Measurements from ENCODE around the gene GMPS. TPM values are rescaled to one million over a fixed set of nuclear protein-coding genes. Genes with fewer than 3 reads are reported as not detected.

Gene GMPS
- total and polyA plus RNA-seq, 12 donors: 10.2 to 34.5 (median 29.6) TPM

DNA sequence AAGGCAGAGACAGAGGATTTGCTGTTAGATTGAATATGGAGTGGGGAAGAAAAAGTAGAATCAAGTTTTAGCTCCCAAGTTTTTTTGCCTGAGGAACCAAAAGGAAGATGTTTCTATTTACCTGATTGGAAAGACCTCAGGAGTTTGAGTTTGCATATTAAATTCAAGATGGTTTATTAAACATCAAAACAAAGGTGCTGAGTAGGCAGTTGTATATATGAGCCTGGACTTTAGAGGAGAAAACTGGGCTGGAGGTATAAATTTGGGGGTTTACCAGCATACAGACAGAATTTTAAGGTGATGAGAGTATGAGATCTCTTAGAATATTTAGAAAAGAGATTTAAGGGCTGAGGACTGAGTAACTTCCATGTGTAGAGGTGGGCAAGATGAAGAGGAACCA is 38.2 kb downstream of the GMPS start:
- TF ChIP-seq, protein P1, sequence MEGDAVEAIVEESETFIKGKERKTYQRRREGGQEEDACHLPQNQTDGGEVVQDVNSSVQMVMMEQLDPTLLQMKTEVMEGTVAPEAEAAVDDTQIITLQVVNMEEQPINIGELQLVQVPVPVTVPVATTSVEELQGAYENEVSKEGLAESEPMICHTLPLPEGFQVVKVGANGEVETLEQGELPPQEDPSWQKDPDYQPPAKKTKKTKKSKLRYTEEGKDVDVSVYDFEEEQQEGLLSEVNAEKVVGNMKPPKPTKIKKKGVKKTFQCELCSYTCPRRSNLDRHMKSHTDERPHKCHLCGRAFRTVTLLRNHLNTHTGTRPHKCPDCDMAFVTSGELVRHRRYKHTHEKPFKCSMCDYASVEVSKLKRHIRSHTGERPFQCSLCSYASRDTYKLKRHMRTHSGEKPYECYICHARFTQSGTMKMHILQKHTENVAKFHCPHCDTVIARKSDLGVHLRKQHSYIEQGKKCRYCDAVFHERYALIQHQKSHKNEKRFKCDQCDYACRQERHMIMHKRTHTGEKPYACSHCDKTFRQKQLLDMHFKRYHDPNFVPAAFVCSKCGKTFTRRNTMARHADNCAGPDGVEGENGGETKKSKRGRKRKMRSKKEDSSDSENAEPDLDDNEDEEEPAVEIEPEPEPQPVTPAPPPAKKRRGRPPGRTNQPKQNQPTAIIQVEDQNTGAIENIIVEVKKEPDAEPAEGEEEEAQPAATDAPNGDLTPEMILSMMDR (IDR thresholded peaks at IDR 0.05): no peak
- ATAC-seq (no peak), DNase-seq (no peak)
- H3K36me3 ChIP-seq: peaks cover 0 to 100% (median 29%) of the 10 kb centered on the region in 9 donors
- H3K9me3 ChIP-seq: no peaks in the 10 kb centered on the region
- no peaks in the 10 kb centered on the region for H3K27me3 ChIP-seq
- H3K27ac ChIP-seq: peak overlapping the region in 1 of 10 donors; percentile 6
- H3K4me1 ChIP-seq: peaks cover 0 to 17% (median 0%) of the 10 kb centered on the region in 9 donors
- intact Hi-C loops (cut with DNase I): no loop called here
- no peak overlapping the region for H3K4me3 ChIP-seq

DNA sequence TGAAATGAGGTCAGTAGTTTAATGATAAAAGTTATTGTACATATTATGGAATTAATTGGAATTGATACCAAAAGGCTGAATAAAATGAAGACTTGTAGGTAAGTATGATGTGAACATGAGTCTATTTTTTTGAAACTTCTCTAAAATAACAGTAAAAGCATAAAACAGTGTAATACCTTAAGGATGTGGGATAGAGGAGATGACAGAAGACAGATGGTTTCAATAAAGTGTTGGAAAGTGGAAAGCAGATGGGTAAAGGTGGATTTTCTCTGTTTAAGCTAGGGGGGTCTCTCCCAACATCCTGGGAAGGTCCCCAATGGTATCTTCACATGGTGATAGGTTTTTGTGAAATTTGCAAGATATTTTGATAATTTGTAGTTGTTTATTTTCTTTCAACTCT is 41.6 kb downstream of the GMPS start:
- Histone ChIP-seq H3K9me3 (no peaks in the 10 kb centered on the region), H3K27ac (no peak overlapping the region), H3K4me1 (peaks cover 0 to 17% (median 0%) of the 10 kb centered on the region in 9 donors), H3K36me3 (peaks cover 0 to 100% (median 44%) of the 10 kb centered on the region in 9 donors), H3K27me3 (no peaks in the 10 kb centered on the region), H3K4me3 (no peak overlapping the region)
- ATAC-seq (no peak), DNase-seq (no peak)
- intact Hi-C loops (cut with DNase I): no loop called here
- TF ChIP-seq, protein P1 (IDR thresholded peaks at IDR 0.05): no peak

DNA sequence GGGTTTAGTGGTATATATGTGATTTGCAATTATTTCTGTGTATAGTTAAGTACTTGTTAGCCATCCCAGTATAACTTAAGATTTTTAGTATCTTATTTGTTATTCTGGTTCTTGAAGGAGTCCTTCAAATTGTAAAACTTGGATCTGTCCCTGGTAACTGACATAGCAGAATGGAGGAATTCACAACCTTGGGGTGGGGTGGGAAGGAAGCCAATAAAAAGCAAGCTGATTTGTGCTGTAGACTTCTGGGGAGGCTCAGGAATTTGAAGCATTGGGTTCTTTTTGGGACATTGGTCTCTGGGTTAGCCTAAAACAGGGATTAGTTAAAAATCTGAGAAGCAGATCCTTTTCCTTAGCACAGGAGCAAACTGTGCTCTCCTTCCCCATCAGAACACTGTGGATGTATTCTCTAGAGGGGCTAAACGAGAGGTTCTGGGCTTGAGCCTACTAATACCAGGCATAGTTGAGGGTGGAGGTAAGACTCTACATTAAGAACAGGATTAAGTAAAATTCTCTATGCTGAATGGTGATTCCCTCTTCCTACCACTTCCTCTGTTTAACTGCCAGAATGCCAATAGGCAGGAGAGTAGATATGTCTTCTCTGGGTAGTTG is 42.2 kb downstream of the GMPS start:
- Histone ChIP-seq H3K36me3 (peaks cover 0 to 100% (median 48%) of the 10 kb centered on the region in 9 donors), H3K4me3 (no peak overlapping the region), H3K27me3 (no peaks in the 10 kb centered on the region), H3K9me3 (no peaks in the 10 kb centered on the region), H3K27ac (no peak overlapping the region), H3K4me1 (peaks cover 0 to 17% (median 0%) of the 10 kb centered on the region in 9 donors)
- peak in 4 of 8 donors; percentile 53 to 79 (median 62) for ATAC-seq
- intact Hi-C loops (cut with DNase I): no loop called here
- TF ChIP-seq, protein P1 (IDR thresholded peaks at IDR 0.05): no peak
- no peak for DNase-seq
- 59 to 61% methylated on average over 1 of the region's 1 CpG for WGBS, 2 donors

DNA sequence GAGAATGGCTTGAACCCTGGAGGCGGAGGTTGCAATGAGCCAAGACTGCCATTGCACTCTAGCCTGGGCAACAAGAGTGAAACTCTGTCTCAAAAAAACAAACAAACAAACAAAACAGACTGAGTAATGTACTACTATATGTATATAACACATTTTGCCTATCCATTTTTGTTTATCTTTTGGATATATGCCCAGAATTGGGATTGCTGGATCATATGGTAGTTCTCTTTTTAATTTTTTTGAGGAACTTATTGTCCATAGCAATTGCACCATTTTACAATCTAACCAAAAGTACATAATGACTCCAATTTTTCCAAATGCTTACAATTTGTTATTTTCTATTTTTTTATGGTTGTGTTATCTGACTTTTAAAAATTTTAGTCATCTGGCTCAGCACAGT is 47.3 kb downstream of the GMPS start:
- WGBS, 2 donors: 100% methylated on average over 1 of the region's 1 CpG

More for the DNA sequence above, 47.3 kb downstream of the GMPS start:
- no peaks in the 10 kb centered on the region for H3K27me3 ChIP-seq
- no peak overlapping the region for H3K4me3 ChIP-seq
- TF ChIP-seq, protein P1 (IDR thresholded peaks at IDR 0.05): no peak
- H3K27ac ChIP-seq: no peak overlapping the region
- intact Hi-C loops (cut with DNase I): no loop called here
- DNase-seq: no peak
- no peaks in the 10 kb centered on the region for H3K9me3 ChIP-seq
- no peak for ATAC-seq
- peaks cover 0 to 5% (median 0%) of the 10 kb centered on the region in 9 donors for H3K4me1 ChIP-seq
- peaks cover 0 to 100% (median 58%) of the 10 kb centered on the region in 9 donors for H3K36me3 ChIP-seq

Measured in heart right ventricle (tissue), 16 donors.